ENCODE data around the gene RASA3.

Gene RASA3

DNA sequence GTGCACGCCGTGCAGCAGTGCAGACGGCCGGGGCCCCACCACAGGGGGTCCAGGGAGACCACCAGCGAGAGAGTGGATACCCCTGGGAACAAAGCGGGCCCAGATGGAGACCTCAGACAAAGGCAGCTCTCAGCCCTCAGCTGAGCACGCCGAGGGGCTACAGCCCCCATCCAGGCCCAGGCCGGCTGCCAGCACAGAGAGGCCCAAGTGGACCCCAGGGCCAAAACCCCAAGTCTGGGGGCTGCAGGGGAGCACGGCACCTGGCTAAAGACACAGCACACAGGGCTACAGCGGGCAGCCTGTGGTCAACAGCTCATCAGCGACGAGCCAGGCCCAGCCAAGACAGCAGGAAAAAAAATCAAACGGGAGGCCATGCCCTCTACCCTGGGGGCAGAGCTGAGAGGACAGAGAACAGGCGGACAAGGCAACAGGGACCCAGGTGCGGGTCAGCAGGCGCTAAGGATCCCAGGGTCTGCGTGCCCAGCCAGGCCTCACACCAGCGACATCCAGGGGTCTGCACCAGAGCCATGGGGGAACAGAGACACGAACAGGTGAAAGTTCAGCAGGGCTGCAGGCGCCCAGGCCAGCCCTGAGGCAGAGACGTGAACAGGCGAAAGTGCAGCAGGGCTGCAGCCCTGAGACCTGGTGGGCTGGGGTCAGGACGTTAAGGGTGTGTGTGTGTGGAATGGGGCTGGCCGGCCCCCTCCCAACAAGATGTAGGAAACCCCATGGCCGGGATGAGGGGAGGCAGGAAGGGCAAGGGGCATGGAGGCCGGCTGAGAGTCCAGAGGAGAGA lies 34.3 kb downstream of the RASA3 start:
- DNase-seq = peak; percentile 2

DNA sequence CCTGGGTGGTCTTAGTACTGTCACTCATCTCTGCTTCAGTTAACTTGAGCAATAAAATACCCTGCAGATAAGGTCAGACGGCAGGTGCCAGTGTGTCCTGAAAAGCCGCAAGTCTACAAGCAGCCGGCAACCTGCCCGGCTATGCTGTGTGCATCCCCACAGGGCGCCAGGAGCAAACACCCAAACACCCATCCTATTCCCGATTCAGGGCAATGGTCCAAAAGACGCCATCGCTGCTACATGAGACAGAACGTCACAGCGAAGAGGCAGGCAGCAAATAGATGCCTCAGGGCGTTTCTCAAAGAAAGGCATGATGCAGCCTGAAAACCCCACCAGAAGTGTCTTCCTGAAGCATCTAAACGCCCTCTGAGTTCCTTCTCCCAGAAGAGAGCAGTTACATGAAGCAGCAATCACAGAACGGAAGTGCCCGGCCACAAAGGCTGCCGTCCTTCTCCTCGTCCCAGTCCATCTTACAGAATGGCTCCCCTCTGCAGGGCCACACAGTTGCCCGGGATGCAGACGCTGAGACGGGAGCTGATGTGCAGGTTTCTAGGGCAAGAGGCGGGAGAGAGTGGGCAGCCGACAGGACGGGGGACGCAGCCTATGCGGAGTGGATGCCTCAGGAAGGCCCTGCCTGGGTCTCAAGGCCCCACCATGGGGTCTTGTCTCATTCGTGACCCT lies 35.1 kb downstream of the RASA3 start:
- no peak for DNase-seq

DNA sequence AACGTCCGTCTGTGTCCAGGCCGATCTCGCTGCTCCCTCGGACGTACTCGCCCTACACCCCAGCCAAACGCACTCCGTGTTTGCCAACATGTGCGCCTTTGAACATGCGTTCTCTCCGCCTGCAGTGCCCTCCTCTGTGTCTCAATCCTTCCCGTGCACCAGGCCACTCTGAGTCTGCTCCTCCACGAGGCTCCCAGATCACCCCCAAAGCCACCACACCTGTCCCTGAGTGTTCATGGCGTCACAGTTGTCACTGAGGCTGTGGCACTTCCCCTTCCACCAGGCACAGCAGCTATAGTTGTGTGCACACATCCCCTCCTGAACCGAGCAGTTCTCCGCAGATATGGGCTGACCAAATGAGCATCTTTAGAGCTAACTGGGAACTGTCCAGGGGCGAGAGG lies 35.6 kb downstream of the RASA3 start:
- DNase-seq = no peak

DNA sequence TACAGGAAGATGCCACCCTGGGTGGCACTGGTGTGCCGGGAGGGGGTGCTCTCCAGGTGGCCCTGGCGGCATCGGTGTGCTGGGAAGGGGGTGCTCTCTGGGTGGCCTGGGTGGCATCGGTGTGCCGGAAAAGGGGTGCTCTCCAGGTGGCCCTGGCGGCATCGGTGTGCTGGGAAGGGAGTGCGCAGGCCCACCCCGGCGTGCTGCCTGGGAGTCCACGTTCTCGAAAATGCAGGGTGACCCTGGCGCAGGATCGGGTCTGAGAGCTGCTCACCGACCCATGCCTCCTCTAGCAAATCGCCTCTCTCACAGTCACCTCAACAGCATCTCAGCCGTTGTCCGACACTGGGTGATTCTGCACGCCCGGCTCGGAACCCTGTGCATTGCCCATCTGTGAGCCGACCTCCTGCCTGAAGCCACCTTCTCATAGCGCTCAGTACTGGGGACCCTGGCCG lies 36.4 kb downstream of the RASA3 start:
- no peak for DNase-seq

DNA sequence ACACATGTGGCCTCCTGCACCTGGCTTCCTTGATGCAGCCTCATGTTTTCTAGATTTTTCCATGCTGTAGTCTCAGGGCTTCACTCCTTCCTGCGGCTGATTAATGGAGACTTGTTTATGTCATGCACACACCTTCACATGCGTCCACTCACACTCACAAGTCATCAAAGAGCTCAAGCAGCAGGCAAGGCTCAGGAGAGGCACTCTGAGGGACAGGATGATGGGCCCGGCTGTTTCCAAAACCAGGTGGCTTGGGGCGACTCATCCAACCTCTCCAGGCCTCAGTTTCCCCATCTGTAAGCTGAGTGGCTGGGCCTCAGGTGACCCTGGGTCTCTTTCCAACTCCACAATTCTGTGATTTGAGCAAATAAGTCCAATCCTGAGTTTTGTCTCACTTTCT lies 36.9 kb downstream of the RASA3 start:
- DNase-seq = no peak

DNA sequence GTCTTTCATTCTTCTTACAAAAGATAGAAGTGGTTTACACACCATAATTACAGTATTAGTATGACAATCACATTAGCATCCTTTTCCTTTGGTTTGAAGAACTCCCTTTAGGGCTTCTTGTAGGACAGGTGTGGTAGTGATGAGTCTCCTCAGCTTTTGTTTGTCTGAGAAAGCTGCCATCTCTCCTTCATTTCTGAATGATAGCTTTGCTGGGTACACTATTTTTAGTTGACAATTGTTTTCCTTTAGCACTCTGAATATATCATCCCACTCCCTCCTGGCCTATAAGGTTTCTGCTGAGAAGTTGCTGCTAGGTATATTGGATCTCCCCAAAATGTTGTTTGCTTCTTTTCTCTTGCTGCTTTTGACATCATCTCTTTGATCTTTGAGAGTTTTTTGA lies 39.3 kb downstream of the RASA3 start:
- no peak for DNase-seq

DNA sequence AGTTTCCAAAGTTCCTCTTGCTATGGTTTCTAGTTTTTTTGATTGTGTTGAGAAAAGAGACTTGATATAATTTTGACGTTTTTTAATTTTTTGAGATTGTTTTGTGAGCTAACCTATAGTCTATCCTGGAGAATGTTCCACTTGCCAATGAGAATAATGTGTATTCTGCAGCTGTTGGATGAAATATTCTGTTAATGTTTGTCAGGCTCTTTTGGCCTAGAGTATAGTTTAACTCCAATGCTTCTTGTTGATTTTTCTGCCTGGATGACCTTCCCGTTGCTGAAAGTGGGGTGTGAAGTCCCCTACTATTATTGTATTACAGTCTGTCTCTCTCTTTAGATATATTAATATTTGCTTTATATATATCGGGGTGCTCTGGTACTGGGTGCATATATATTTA lies 40.0 kb downstream of the RASA3 start:
- DNase-seq = no peak

DNA sequence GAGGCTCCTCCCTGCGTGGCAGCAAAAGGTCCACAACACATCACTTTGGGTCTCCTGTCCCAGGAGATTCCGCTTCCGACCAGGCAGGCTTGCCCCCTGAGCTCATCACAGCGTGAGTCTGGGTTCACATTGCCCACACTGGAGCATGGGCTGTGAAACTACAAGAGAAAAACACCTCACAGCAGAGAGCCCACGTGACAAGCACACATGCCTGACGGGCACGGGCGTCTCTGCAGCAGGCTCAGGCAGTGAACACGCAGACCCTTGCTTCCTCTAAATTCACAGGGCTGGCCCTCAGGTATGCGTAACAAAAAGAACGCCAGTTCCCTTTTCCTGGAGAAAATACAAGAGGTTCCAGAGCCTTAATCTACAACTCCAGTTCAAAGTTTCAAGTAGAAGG lies 41.9 kb downstream of the RASA3 start:
- no peak for DNase-seq

DNA sequence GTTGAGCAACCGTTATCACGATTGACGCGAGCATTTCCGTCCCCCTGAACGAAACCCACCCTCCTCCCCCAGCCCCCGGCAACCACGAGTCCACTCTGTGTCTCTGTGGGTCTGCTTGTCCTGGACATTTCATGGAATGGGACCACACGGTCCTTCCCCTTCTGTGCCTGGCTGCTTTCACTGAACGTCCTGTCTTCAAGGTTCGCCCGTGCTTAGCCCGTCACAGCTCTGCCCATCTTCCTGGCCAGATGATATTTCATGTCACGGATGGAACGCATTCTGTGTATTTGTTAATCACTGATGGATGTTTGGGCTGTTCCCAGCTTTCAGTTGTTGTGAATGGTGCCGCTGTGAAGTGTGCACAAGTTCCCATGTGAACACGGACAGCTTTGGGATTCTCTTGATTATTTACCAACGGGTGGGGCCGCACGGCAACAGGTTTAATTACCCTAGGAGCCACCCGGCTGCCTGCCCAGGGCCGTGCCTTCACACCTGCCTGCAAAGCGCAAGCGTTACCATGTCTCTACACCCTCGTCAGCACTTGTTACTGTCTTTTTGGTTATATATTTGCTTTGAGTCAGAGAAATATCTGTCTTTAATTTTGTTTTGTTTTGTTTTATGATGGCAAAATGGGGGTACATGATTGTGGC lies 42.5 kb downstream of the RASA3 start:
- no peak for DNase-seq

DNA sequence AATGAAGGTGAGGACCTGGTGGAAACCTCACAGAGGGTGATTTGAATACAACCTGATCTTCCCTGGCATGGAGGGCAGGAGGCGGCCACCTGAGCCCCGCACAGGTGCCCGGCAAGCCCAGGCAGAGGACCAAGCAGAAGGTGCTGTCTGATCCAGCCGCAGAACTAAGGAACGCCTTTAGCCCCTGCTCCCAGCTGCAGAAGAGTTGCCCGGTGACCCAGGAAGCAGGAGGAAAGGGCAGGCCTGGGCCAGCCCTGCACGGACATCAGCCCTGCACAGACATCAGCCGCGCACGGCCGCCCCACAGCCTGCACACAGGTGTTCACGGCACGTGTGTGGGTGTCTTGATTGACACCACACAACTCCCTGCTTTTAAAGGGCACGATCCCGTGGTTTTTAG lies 43.1 kb downstream of the RASA3 start:
- DNase-seq = no peak

DNA sequence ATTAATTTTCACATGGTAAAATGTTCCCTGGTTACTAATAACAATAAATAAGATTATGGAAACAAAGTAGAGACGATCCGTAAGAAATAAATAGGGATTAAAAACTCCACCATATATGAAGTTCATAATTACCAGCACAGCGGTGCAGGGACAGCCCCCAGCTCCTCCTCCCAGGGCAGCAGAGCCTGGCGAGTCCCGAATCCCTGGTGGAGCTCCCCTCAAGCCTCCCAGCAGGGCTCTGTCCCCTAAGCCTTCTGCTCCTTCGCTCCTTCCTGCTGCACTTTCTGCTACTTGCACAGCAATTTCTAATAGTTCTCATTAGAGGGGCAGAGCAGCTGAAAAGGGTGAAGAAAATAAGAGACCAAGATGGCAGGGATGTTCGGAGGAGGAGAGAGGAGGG lies 43.6 kb downstream of the RASA3 start:
- no peak for DNase-seq

DNA sequence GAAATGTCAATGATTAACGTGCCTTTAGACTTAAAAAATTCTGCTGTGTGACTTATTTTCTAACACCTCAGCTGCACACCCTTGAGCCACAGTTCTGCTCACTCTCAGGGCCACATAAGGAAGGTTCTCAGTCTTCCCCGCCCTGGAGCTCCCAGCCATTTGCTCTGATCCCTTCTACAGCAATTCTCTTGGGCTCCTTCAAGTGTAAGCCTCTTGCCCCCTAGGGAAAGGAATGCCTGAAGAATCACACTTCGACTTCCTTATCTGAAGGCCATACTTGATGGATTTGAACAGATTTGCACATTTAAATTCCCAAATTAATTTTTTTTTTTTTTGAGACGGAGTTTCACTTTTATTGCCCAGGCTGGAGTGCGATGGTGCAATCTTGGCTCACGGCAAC lies 44.2 kb downstream of the RASA3 start:
- DNase-seq = no peak

DNA sequence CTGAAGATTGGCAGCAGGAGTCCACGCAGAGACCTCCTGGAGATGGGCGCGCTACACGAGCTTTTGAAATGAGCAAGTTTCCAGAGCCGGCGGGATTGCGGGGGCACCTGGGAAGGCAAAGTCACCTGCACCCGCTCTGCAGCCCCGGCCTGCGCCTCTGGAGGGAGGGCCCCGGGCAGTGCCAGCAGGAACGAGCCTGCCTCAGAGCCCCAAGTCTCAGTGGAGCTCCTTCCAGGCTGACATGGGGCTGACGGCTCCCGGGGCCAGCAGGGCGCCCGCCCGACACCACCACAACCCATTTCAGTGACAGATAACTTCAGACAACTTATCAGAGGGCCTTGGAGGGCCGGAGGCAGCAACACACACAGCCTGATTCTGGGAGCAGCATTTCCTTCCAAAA lies 45.0 kb downstream of the RASA3 start:
- peak; percentile 10 for DNase-seq

DNA sequence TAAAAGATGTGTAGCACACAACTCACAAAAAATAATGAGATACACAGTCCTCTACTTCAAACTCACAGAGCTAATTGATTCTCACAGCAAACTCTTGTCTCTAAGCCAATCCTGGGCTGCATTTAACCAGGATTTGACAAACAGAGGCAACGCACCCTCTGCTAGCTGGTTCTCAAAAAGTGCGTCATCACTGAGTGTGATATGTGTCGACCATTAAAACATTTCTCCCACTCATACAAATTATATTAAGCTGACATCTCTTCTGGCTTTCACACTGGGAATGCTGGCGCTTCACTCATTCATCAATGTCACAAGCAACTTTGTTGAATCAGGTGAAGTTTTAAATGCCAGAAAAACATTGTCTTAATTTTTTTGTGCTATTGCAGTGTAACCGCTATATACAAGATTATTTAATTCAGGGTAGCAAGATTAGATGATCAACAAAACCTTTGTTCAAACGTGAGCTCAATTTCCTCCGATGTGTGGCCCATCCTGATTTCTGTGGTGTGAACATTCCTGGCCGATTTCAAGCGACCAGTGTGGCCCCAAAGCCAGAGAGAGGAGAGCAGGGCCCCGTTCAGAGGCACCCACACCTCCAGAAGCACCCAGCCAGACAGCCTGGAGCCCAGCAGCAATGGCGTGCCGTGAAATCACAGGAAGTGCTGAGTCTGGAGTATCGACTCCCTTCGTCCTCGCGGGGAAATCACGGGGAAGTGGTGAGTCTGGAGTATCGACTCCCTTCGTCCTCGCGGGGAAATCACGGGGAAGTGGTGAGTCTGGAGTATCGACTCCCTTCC lies 49.4 kb downstream of the RASA3 start:
- DNase-seq = no peak

DNA sequence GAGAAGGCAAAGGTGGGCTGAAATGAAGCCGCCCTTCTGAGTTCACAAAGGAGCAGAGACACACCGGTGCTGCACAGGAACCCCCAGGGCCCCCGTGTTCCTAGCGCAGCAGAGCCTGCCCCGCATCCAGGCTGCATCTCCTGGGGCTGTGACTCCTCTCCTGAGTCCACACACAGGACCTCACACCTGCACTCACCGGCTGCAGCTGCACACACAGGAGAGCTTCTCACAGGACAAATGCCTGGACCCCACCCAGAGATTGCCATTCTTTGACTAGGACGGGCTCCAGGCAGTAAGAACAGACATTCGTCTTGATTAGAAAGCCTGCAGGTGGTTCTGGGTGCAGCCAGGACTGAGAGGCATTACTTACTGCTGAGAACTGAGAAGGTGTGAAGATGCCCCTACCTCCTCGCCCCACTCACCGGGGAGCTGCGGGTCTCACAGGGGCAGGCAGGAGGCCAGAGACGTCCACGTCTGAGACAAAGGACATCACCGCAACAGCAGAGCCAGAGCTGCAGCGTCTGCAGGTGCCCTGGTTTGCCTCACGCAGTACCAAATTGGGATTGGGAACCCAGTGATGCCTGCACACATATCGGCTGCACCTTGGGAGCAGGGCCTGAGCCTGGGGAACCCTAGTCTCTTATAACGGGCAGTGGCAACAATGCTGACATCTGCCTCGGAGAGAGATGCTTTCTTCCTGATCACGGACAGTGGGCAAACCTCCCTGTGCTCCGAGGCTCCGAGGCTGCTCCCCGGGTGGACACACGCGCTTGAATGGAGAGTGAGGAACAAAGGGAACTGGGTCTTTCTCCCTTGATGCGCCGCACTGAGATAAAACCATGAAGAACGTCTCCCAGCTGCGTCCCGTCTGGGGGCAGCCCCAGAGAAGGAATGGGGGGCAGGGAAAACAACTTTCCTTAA lies 50.4 kb downstream of the RASA3 start:
- DNase-seq = no peak

DNA sequence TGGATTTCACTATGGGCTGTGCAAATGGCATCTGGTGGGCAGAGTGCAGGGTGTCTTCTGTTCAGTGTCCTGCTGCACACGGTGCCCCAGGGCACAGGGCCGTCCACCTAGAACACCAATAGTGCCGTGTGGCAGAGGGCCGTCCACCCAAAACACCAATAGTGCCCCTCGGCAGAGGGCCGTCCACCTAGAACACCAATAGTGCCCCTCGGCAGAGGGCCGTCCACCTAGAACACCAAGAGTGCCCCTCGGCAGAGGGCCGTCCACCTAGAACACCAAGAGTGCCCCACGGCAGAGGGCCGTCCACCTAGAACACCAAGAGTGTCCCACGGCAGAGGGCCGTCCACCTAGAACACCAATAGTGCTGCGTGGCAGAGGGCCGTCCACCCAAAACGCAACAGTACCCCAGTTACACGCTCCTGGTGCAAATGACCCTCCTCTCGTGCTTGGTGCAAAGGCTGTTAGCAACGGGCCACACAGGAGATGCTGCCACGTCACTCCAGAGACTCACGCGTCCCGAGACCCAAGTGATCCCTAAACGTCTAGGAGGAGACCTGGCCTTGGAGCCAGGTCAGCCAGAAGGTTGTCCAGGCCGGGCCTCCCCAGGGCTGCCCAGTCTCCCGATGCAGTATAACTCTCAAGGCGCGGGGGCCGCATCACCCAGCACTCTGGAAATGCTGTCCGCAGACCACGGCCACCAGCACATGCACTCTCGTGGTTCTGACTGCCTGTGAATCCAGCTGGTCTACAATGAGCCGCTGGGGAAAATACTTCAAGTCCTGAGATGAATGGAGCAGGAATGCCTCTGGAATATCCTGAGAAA lies 51.5 kb downstream of the RASA3 start:
- no peak for DNase-seq

DNA sequence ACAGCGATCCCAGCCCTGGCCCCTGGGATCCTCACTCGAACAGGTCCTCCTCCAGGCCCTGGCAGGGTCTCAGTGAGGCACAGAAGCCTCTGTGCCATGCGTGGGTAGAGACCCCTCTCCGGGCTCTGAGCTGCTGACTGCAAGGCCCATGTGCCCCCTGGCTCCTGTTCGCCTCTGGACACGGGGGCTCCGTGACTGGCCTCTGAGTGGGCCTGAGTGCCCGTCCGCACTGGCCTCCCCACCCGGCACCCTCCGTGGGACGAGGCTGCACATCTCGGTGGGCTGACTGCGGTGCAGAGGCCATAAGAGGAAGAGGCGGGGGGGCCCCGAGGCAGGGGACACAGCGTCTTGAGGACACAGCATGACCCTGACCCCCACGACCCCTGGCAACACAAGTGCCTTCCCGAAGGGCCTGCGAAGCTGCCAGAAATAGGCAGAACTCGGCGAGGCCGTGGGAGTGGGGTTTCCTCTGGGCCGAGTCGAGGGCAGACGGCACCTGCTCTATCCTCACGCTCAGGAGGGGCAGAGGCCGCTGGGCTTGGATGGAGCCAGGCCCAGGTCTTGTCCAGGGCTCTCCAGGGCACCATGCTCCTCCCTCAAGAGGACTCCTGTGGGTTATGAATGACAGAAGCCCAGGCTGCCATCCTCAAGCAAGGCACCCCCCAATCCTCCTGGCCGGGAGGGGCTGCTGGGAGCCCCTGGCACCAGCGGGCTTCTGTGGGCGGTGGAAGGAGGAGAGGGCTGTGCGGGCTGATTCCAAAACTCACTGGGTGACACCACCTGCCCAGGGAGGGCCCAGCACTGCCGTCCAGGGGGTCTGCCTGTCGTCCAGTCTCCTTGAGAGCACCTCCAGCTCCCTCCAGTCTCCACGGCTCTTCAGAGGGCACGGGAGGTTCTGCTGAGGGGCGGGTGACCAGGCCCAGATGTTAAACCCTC lies 52.6 kb downstream of the RASA3 start:
- DNase-seq = no peak

DNA sequence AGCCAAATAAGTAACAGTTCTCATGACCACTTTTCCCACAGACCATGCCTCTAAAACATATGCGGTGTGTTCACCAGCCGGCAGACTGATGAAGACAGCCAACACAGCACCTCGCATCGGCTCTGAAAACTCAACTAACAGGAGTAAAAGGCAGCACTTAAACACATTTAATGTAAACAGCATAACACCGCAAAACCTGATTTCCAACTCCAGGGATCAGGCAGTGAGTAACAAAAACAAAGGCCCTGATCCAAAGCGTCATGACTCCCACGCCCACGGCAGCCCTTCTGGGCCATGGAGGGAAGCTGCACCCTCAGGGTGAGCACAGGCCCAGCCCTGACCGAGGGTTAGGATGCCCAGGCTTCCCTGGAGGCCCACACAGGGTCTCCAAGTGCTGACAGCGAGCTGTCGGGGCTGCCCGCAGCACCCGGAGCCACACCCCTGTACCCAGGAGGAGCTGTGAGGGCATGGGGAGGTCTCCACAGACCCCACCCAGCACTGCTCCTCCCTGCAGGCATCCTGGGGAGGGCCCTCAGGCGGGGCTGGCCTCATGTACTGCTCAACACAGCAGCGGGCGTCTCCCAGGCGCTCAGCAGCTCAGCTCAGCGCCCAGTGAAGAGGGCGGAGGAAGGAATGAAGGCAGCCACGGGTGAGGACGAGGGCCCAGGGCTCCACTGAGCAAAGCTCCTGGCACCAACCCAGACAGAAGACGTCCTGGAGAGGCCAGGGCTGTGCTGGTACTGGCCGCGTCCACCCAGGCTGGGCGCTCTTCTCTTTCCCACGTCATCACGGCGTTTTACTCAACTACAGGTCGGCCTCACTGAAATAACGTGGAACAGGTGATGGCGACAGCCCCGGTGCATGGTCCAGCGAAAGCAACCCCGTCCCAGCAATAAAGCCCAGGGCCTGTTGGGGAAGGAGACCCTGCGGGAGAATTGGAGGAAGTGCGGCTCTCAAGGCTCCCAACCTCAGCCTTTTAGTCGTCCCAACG lies 53.7 kb downstream of the RASA3 start:
- no peak for DNase-seq

DNA sequence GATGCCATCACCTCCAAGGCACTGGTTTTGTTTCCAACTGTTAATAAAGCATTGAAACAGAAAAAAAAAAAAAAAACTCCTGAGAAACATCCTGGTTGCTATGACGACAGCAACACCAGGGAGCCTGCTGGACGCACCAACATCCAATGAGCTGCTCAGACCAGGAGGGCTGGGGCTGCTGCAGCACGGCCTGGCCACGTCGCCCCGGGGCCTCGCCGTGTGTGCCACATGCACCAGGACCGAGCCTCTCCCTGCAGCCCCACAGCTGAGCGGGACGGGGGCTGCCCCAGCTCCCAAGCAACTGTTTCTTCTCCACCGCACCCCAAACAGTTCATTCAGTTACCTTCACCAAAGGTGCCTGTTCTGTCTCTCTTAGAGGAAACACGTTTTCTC lies 54.5 kb downstream of the RASA3 start:
- DNase-seq = no peak

Data from activated naive CD4-positive, alpha-beta T cell treated with anti-CD3 and anti-CD28 coated beads, Interleukin-2, amount 50 U/mL, for 16 hours (primary cell).